ENCODE data around the gene GHRL.
"Not testable (repeated sequence)": the region's sequence is repeated elsewhere in the genome, so short reads cannot be mapped to it uniquely, and the experiment has no call there.

GHRL gene

GRCh38 chr3:10272476-10272875, 20.3 kb downstream of the GHRL start:
- DNase-seq = not testable (repeated sequence)

GRCh38 chr3:10269443-10269842, 23.3 kb downstream of the GHRL start:
- no peak for DNase-seq

DNA sequence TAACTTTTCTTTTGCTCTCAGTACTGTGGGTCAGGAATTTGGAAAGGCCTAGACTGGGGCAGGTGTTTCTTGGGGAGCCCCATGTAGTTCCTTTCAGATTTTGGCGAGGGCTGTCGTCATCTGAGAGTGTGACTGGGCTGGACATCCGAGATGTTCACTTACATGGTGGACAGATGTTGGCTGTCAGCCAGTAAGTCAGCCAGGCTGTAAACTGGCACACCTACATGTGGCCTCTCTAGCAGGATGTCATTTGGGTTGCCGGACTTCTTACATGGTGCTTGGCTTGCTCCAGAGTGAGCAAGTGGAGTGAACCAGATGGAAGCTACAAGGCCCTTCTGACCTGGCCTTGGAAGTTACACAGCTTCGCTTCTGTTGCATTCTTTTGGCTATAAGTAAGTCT, 23.8 kb downstream of the GHRL start:
- no peak for DNase-seq

DNA sequence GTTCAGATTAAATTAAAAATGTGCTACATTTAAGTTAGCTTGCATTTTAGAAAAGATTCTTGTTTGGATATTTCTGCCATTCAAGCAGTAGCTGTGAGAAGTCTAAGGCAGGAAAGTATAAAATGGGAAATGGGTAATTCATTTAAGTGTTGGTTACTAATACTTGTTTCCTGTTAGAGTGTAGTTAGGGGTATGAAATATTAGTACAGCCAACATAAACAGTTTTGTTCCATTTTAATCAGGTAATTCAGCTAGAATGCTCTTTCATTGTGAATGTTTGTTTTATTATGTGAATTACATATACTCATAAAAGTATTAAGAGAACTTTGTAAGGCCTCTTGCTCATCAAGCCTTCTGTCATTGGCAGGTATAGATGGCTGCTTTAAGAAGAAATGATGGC, 24.6 kb downstream of the GHRL start:
- no peak for DNase-seq

GRCh38 chr3:10266936-10267335, 25.8 kb downstream of the GHRL start:
- not testable (repeated sequence) for DNase-seq

- DNase-seq = no peak
Measured at GRCh38 chr3:10265833-10266232, 26.9 kb downstream of the GHRL start.

DNA sequence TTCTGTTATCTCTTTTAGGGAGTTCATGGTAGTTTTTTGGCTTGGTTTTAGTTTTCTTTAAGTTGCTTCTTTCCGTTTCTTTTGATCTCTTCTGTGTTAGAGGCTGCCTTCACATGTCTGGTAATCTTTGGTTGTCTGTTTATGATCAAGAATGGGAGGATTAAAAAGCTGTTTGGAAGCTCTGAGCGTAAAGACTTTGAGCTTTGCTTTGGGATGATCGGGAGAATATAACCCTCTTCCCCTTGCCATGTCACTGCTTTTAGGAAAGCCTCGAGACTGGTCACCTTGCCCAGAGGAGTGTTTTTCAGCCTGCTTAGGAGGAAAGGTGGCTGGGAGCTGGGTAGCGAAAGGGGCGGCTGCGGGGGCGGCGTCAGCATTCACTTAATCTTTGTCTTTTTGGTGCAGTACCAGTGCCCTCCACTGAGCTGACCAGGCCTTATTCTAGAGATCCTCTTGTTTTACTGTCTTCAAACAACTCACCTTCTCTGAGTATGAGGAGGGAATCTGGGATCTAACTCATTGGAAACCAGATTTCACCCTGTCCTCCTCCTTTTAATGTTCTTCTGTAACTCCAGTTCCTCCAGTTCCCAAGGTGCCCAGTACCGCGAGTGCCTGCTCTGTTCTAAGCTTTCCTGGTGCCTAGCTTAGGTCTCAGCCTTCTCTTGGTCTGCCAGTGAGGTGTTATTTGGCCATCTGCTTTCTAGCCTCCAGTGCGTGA, 28.9 kb downstream of the GHRL start:
- DNase-seq = no peak

- no peak for DNase-seq
Measured at GRCh38 chr3:10262027-10262426, 30.7 kb downstream of the GHRL start.

DNA sequence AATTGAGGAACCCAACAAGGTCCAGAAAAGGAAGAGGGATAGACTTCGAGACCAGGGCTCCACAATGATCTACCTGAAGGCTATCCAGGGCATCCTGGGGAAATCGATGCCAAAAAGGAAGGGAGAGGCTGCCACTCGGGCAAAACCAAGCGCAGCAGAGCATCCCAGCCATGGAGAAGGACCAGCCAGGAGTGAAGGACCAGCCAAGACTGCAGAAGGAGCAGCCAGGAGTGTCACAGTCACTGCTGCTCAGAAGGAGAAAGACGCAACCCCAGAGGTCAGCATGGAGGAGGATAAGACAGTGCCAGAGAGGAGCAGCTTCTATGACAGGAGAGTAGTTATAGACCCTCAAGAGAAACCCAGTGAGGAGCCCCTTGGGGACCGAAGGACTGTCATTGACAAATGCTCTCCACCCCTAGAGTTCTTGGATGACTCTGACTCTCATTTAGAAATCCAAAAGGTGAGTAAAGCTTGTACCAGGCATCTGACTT, 32.5 kb downstream of the GHRL start:
- no peak for DNase-seq

GRCh38 chr3:10259798-10260197, 32.9 kb downstream of the GHRL start:
- DNase-seq = no peak

DNA sequence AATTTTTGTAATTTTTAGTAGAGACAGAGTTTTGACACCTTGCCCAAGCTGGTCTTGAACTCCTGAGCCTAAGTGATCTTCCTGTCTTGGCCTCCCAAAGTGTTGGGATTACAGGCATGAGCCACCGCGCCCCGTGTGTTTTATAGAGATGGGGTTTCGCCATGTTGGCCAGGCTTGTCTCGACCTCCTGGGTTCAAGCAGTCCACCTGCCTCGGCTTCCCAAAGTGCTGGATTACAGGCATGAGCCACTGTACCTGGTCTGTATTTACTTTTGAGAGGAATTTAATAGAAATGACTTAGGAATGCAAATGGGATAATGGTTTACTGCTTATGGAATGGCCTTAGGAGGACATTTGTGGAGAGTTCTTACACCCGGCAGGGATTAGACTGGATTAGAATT, 33.7 kb downstream of the GHRL start:
- no peak for DNase-seq

GRCh38 chr3:10255835-10256234, 36.9 kb downstream of the GHRL start:
- DNase-seq = no peak

GRCh38 chr3:10253731-10254130, 39.0 kb downstream of the GHRL start:
- DNase-seq = no peak

DNA sequence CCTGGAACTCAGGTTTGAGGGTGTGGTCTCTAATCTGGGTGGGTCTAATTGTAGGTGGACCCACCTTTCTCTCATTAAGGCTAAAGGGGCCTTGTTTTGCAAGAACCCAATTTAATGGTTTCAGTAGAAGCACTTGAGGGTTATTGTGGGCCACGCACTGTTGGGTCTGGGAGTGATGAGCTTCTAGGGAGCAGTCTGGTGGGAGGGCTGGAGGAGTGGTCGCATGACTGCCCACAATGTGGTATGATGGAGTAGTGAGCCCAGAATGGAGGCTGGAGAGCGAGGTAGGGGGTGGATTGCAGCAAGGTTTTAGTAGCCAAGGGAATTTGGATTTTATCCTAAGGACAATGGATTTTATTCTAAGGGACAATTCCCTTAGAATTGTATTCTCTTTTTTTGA, 41.7 kb downstream of the GHRL start:
- no peak for DNase-seq

DNA sequence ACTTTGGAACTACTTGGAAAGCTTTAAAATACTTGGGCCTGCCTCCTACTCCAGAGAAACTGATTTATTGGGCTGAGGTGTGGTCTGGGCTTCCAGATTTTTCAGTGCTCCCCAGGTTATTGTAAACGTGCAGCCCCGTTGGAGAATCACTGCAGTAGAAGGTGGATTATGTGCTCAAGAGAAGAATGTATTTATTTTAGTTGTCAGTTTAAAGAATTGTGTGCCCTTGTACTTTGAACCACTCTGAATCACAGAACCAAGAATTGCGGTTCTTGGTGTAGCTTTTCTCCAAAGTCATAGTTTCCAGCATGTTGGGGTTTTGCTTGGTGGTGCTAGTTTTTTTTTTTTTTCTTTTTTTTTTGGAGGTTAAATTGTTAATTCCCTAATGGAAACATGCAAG, 42.9 kb downstream of the GHRL start:
- no peak for DNase-seq

GRCh38 chr3:10248984-10249748, 43.6 kb downstream of the GHRL start:
- no peak for DNase-seq

DNA sequence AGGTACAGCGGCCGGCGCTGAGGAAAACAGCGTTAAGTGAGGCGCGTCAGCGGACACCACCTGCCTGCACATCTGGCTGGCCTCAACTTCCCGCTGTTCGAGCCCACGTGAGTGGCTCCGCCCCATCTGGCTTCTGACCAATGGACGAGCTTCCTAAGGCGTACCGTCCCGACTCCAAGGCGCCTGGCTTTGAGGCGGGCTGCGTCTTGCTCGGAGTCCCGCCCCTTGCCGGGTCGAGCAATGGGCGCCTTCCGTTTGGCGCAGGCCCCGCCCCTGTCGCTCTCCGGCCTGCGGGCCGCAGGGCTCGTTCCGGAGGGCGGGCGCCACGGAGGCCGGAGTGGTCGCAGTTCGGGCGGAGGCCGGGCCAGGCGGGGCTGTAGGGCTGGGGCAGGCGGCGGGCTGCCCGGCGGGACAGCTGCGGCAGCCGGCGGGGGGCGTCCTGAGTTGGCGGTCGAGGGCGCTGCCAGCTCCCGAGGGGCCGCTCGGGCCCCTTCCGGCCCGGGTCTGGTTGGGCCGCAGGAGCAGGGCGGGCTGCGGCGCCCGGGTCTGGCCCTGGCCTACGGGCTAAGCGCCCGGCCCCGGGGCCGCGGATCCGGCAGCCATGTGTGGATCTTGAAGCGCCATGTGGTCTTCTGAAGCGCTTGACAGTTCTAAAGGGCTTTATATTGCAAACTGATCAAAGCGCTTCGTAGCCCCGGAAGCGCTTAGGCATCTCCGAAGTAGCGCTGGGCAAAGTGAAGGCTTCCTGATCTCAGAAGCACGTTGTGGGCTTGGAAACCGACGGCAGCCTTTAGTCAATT, 44.4 kb downstream of the GHRL start, which contains the start of gene TATDN2:
TSS of gene TATDN2 (plus strand) at position 276 of the 800 bp plus-strand sequence. CDS start 742 bp downstream, outside the sequence.
- DNase-seq = peak; percentile 86

DNA sequence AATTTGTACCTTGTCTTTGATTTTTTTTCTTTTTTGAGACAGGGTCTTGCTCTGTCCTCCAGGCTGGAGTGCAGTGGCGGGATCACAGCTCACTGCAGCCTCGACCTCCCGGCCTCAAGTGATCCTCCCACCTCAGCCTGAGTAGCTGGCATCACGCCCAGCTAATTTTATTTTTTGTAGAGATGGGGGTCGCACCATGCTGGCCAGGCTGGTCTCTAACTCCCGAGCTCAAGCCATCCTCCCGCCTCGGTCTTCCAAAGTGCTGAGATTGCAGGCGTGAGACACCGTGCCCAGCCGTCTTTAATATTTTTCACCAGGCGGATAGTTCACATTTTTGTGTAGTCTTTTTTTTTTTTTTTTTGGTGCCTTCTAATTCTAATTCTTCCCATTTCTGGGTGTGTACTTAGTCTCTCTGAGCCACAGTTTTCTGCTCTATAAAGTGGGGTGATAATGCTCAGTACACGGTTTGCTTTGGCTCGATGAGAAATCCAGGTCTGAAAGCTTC, 45.0 kb downstream of the GHRL start:
- no peak for DNase-seq

- DNase-seq = no peak
Measured at GRCh38 chr3:10245081-10245712, 47.5 kb downstream of the GHRL start.

GRCh38 chr3:10244009-10244408, 48.7 kb downstream of the GHRL start:
- DNase-seq = no peak

DNA sequence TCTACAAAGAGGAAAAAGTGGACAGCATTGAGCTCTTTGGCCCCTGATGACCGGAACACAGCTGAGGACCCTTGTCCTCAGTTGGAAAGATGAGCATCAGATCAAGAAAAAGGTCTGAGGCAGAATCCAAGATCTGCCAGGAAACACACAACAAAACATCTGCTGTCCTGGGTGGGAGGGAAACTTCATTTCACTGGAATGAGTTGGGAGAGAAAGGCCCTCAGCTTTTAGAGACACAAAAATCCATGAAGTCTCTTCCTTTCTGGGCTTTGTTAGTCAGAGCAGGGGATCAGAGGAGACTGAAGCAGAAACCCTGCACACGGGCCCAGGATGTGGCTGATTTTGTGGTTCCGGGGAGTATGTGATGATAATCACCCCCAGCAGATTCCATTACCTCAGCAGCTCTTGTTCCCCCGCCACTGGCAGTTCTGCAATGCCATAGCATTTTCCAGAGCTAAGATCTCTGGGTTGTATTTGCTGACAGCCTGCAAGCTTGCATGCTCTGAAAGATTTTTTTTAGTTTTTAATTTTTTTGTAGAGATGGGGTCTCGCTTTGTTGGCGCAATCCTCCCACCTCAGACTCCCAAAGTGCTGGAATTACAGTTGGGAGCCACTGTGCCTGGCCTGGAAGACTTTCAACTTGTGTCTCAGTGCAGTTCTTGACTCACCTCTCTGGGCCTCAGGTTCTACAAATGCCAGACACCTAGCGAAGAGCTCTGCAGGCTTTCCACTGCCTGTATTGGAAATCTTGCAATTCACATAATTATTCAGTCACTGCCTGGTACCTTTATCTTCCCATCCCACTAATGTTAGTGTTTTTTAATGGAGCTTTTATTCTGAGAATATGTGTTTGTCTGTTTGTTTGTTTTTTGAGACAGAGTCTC, 50.3 kb downstream of the GHRL start:
- no peak for DNase-seq

- no peak for DNase-seq
Measured at GRCh38 chr3:10240799-10241198, 51.9 kb downstream of the GHRL start.
